Midbrain (tissue), 1 donor: ENCODE measurements around the gene SC5D.
A peak's percentile ranks its signal among the peaks of the same experiment; 100 is the strongest.

Experiments used
- DNase-seq: peaks from one replicate; lab custom pipeline; 2025; lab: John Stamatoyannopoulos, UW

SC5D gene

GRCh38 chr11:121292495-121293287, at the start of gene SC5D:
Gene SC5D, plus strand, starts transcription at chr11:121292771. Its CDS starts 10,605 bp downstream, at chr11:121303376.
- DNase-seq: peak; percentile 96

- DNase-seq: no peak
Observed at GRCh38 chr11:121244884-121245283, 47.7 kb upstream of the SC5D start.

GRCh38 chr11:121246021-121246768, 46.4 kb upstream of the SC5D start:
- no peak for DNase-seq

- no peak for DNase-seq
Observed at GRCh38 chr11:121246769-121247035, 45.9 kb upstream of the SC5D start.

- no peak for DNase-seq
Observed at GRCh38 chr11:121248496-121248895, 44.1 kb upstream of the SC5D start.

- DNase-seq: peak; percentile 62
Observed at GRCh38 chr11:121249039-121249663, 43.4 kb upstream of the SC5D start.

- DNase-seq: no peak
Observed at GRCh38 chr11:121250843-121251242, 41.7 kb upstream of the SC5D start.

GRCh38 chr11:121253951-121254350, 38.6 kb upstream of the SC5D start:
- DNase-seq: no peak

- no peak for DNase-seq
Observed at GRCh38 chr11:121254756-121255155, 37.8 kb upstream of the SC5D start.

- no peak for DNase-seq
Observed at GRCh38 chr11:121255473-121256125, 37.0 kb upstream of the SC5D start.

- no peak for DNase-seq
Observed at GRCh38 chr11:121257289-121257688, 35.3 kb upstream of the SC5D start.

- DNase-seq: no peak
Observed at GRCh38 chr11:121257976-121258375, 34.6 kb upstream of the SC5D start.

GRCh38 chr11:121265586-121265985, 27.0 kb upstream of the SC5D start:
- no peak for DNase-seq

- DNase-seq: no peak
Observed at GRCh38 chr11:121268581-121268980, 24.0 kb upstream of the SC5D start.

GRCh38 chr11:121270001-121270678, 22.4 kb upstream of the SC5D start:
- DNase-seq: no peak

- no peak for DNase-seq
Observed at GRCh38 chr11:121274332-121274991, 18.1 kb upstream of the SC5D start.

- DNase-seq: no peak
Observed at GRCh38 chr11:121281698-121282097, 10.9 kb upstream of the SC5D start.

GRCh38 chr11:121282386-121282785, 10.2 kb upstream of the SC5D start:
- DNase-seq: no peak

- no peak for DNase-seq
Observed at GRCh38 chr11:121282886-121283502, 9.6 kb upstream of the SC5D start.

GRCh38 chr11:121291319-121291718, 1.3 kb upstream of the SC5D start:
- no peak for DNase-seq

GRCh38 chr11:121291896-121292494, 576 bp upstream of the SC5D start:
- no peak for DNase-seq
